HEK293 (cell line): ENCODE results near the gene DPYSL5.

ENCODE experiments used
- CTCF ChIP-seq: fragments of 450-650 bp; formaldehyde crosslinking; IDR thresholded peaks from 2 replicates; pipeline ENCODE4 v1.5.1; 2016; ENCODE audit warnings: missing biosample characterization, missing genetic modification characterization
- HOXA7 ChIP-seq: sonication (generic); formaldehyde crosslinking; IDR thresholded peaks from 2 replicates; pipeline ENCODE4 v1.8.1; 2022; ENCODE audit warnings: missing genetic modification reagents, borderline replicate concordance
- PBX3 ChIP-seq: sonication (generic); formaldehyde crosslinking; IDR thresholded peaks from 2 replicates; pipeline ENCODE4 v1.8.1; 2022; ENCODE audit warnings: mild to moderate bottlenecking, moderate library complexity, missing genetic modification reagents
- ZNF221 ChIP-seq: fragments of 450-650 bp; formaldehyde crosslinking; IDR thresholded peaks from 2 replicates; pipeline ENCODE4 v1.5.1; 2017; ENCODE audit warnings: missing biosample characterization, missing genetic modification characterization, borderline replicate concordance
- ZNF239 ChIP-seq: fragments of 450-650 bp; formaldehyde crosslinking; IDR thresholded peaks from 2 replicates; pipeline ENCODE4 v1.5.1; 2016; ENCODE audit warnings: missing biosample characterization, missing genetic modification characterization
- ZNF510 ChIP-seq: fragments of 450-650 bp; formaldehyde crosslinking; IDR thresholded peaks from 2 replicates; pipeline ENCODE4 v1.5.1; 2018; ENCODE audit warnings: mild to moderate bottlenecking, missing genetic modification characterization, missing biosample characterization; ENCODE audit not compliant: insufficient replicate concordance
- ZNF596 ChIP-seq: fragments of 450-650 bp; IDR thresholded peaks from 2 replicates; pipeline ENCODE4 v1.5.0; 2018; ENCODE audit warnings: missing biosample characterization, mild to moderate bottlenecking, missing genetic modification characterization, moderate library complexity

- no peak for TF ChIP-seq HOXA7 (CRISPR knock-in tag)
- no peak for TF ChIP-seq CTCF
- no peak for TF ChIP-seq ZNF510 (tag by site-specific recombination)
- no peak for TF ChIP-seq ZNF221
- TF ChIP-seq ZNF239 = no peak
- TF ChIP-seq PBX3 (CRISPR knock-in tag) = no peak
- TF ChIP-seq ZNF596 (tag by site-specific recombination) = no peak
These were observed 27.0 kb upstream of the DPYSL5 start for GRCh38 chr2:26820932-26821331.
